Parathyroid adenoma (tissue), 2 donors: ENCODE data around the gene CKAP4.

Source experiments
- H2AFZ ChIP-seq: fragments of 300-600 bp; sonication (generic); one replicate; pipeline ENCODE4 v1.7.0; 2017; ENCODE audit warnings: antibody characterized with exemption, mild to moderate bottlenecking
- H3K27ac ChIP-seq: fragments of 300-600 bp; sonication (generic); one replicate; pipeline ENCODE4 v1.7.0; 2017
- H3K27me3 ChIP-seq: fragments of 300-600 bp; sonication (generic); one replicate; pipeline ENCODE4 v1.7.0; 2017; ENCODE audit warnings: low read length; ENCODE audit not compliant: control insufficient read depth, insufficient read depth
- H3K36me3 ChIP-seq: fragments of 300-600 bp; sonication (generic); one replicate; pipeline ENCODE4 v1.7.0; 2017; ENCODE audit warnings: low read length; ENCODE audit not compliant: control insufficient read depth, insufficient read depth
- H3K4me1 ChIP-seq: fragments of 300-600 bp; sonication (generic); one replicate; pipeline ENCODE4 v1.7.0; 2017; ENCODE audit warnings: control low read depth
- H3K4me2 ChIP-seq: fragments of 300-600 bp; sonication (generic); one replicate; pipeline ENCODE4 v1.7.0; 2017; ENCODE audit warnings: low read length
- H3K4me3 ChIP-seq: fragments of 300-600 bp; sonication (generic); one replicate; pipeline ENCODE4 v1.7.0; 2017; ENCODE audit warnings: low read depth, low read length
- H3K79me2 ChIP-seq: fragments of 300-600 bp; sonication (generic); one replicate; pipeline ENCODE4 v1.7.0; 2017; ENCODE audit warnings: control low read depth
- H3K9ac ChIP-seq: fragments of 300-600 bp; sonication (generic); one replicate; pipeline ENCODE4 v1.7.0; 2017; ENCODE audit warnings: mild to moderate bottlenecking
- H3K9me3 ChIP-seq: fragments of 300-600 bp; sonication (generic); one replicate; pipeline ENCODE4 v1.7.0; 2017; ENCODE audit warnings: low read length; ENCODE audit not compliant: control insufficient read depth
- CTCF ChIP-seq: fragments of 300-600 bp; sonication (generic); IDR thresholded peaks from one replicate; pipeline ENCODE4 v1.7.0; 2017; ENCODE audit warnings: antibody characterized with exemption, mild to moderate bottlenecking
- donor health status: primary hyperparathyroidism.

Gene CKAP4

DNA sequence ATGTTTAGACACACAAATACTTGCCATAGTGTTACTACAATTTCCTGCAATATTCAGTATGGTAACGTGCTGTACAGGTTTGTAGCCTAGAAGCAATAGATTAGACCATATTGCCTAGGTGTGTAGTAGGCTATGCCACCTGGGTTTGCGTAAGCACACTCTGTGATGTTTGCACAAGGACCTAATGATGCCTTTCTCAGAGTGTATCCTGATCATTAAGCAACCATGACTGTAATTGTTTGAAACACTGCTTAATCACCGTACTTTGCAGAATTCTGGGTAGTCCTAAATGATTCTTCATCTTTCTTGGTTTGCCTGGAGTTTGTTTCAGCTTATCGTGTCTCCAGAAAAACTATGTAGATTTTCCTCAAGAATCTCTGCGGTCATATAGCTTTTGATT is 43.5 kb upstream of the CKAP4 start:
- TF ChIP-seq CTCF = no peak

DNA sequence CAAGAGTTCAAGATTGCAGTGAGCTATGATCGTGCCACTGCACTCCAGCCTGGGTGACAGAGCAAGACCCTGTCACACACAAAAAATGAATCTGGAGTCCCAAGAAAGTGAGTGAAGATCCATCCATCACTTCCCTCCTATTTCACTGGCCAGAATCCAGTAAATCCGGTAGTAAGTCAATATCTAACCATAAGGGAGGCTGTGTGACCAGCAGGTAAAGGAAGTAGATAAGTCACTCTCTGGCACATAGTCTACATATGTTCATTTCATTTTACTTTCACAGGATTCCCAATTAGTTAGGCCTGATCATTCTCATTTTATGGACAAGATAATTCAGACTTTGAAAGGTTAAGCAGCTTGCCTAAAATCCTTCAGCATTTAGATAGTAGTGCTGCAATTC is 42.8 kb upstream of the CKAP4 start:
- Histone ChIP-seq H3K9ac (no peak overlapping the region), H2AFZ (no peak overlapping the region)
- TF ChIP-seq CTCF = no peak

More for the DNA sequence above, 43.5 kb upstream of the CKAP4 start:
- no peak overlapping the region for H3K9ac ChIP-seq
- no peaks in the 10 kb centered on the region for H3K9me3 ChIP-seq
- H3K79me2 ChIP-seq = no peaks in the 10 kb centered on the region
- no peaks in the 10 kb centered on the region for H3K36me3 ChIP-seq
- H3K4me3 ChIP-seq = no peak overlapping the region
- H3K27me3 ChIP-seq = no peaks in the 10 kb centered on the region
- no peak overlapping the region for H3K4me2 ChIP-seq
- no peak overlapping the region for H2AFZ ChIP-seq
- H3K4me1 ChIP-seq = no peaks in the 10 kb centered on the region
- no peak overlapping the region for H3K27ac ChIP-seq

DNA sequence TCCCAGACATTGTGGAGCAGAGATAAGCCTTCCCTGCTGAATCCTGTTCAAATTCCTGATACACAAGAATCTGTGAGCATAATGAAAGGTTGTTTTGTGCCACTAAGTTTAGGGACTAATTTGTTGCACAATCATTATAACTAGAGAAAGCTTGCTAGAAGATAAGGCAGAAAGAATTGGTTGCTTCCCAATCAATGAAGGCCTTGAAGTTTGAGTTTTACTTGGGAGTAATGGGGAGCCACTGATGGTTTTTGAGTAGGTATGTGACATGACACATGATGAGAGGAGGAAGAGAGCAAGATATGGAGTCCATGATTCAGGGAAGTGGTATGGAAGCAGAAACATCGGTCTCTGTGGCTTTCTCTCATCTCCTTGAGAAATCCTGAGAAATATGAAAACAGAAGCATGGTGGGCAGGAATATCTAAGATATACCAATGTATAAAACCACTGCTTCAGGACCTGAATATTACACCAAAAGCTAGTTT is 41.4 kb upstream of the CKAP4 start:
- TF ChIP-seq CTCF = no peak
- no peaks in the 10 kb centered on the region for H3K36me3 ChIP-seq
- H3K27ac ChIP-seq = no peak overlapping the region
- no peaks in the 10 kb centered on the region for H3K27me3 ChIP-seq
- no peaks in the 10 kb centered on the region for H3K79me2 ChIP-seq
- H3K9ac ChIP-seq = no peak overlapping the region
- H2AFZ ChIP-seq = no peak overlapping the region
- no peak overlapping the region for H3K4me2 ChIP-seq
- H3K4me3 ChIP-seq = no peak overlapping the region
- no peaks in the 10 kb centered on the region for H3K9me3 ChIP-seq
- no peaks in the 10 kb centered on the region for H3K4me1 ChIP-seq

More for the DNA sequence above, 42.8 kb upstream of the CKAP4 start:
- H3K27me3 ChIP-seq = no peaks in the 10 kb centered on the region
- no peak overlapping the region for H3K4me3 ChIP-seq
- no peaks in the 10 kb centered on the region for H3K9me3 ChIP-seq
- no peak overlapping the region for H3K27ac ChIP-seq
- H3K79me2 ChIP-seq = no peaks in the 10 kb centered on the region
- no peak overlapping the region for H3K4me2 ChIP-seq
- no peaks in the 10 kb centered on the region for H3K36me3 ChIP-seq
- H3K4me1 ChIP-seq = no peaks in the 10 kb centered on the region

DNA sequence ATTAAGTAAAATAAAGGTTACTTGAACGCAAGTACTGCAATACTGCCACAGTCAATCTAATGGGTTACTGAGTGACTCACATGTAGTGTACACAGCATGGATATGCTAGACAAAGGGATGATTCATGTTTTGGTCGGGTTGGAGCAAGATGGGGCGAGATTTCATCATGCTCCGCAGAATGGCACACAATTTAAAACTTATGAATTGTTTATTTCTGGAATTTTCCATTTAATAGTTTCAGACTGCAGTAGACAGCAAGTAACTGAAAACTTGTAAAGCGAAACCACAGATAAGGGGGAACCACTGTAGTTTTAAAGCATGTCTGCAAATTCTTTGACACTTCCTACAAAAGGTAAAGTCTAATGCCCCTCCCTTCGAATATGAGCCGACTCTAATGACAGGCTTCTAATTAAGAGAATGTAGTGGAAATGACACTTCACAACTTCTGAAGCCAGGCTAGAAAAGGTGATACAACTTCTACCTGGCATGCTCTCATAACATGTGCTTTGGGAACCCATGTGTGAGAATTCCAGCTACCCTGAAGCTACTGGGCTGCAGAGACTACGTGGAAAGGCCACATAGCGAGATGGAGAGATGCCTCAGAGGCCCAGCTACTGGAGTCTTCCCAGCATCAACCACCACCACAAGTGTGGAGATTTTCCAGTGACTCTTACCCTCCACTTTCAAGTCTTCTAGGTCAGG is 40.8 kb upstream of the CKAP4 start:
- H3K79me2 ChIP-seq = no peaks in the 10 kb centered on the region
- H3K4me3 ChIP-seq = no peak overlapping the region
- H3K27me3 ChIP-seq = no peaks in the 10 kb centered on the region
- no peak overlapping the region for H3K27ac ChIP-seq
- no peaks in the 10 kb centered on the region for H3K36me3 ChIP-seq
- H3K9ac ChIP-seq = no peak overlapping the region
- TF ChIP-seq CTCF = no peak
- H3K9me3 ChIP-seq = no peaks in the 10 kb centered on the region
- H3K4me2 ChIP-seq = no peak overlapping the region
- H3K4me1 ChIP-seq = no peaks in the 10 kb centered on the region
- no peak overlapping the region for H2AFZ ChIP-seq

DNA sequence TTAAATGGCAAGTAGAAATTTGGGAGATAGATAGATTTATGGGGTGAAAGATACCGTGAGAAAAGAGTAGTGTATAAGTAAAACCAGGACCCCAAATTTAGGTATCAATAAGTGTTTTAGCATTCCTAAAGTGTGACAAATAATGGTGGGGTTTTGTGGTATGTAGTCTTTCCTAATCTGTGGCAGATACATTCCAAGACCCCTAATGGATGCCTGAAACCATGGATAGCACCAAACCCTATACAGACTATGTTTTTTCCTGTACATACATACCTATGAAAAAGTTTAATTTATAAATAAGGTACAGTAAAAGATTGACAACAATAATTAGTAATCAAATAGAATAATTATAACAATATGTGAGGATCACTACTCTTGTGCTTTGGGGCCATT is 40.3 kb upstream of the CKAP4 start:
- no peaks in the 10 kb centered on the region for H3K36me3 ChIP-seq
- H3K27ac ChIP-seq = no peak overlapping the region
- H3K9me3 ChIP-seq = no peaks in the 10 kb centered on the region
- TF ChIP-seq CTCF = no peak
- H3K4me1 ChIP-seq = no peaks in the 10 kb centered on the region
- no peak overlapping the region for H3K4me3 ChIP-seq
- no peaks in the 10 kb centered on the region for H3K79me2 ChIP-seq
- H3K9ac ChIP-seq = no peak overlapping the region
- no peaks in the 10 kb centered on the region for H3K27me3 ChIP-seq
- H2AFZ ChIP-seq = no peak overlapping the region
- no peak overlapping the region for H3K4me2 ChIP-seq
